D721Med (cell line): Measurements from ENCODE around the gene LPCAT1.

ENCODE experiments used
- DNase-seq: peaks from one replicate; pipeline ENCODE4 v3.0.0; 2011; ENCODE audit warnings: low spot score; ENCODE audit not compliant: insufficient read length
- FAIRE-seq: peaks from 2 replicates; lab custom pipeline; 2011; peaks lifted over from hg19 to GRCh38; lab: Jason Lieb, UNC
- TF ChIP-seq, protein P1 (sequence below): IDR thresholded peaks from 2 replicates; pipeline ENCODE4 v1.5.1; 2012; ENCODE audit warnings: mild to moderate bottlenecking, control low read depth; ENCODE audit not compliant: insufficient read depth; ENCODE audit errors: missing control alignments

The LPCAT1 gene

DNA sequence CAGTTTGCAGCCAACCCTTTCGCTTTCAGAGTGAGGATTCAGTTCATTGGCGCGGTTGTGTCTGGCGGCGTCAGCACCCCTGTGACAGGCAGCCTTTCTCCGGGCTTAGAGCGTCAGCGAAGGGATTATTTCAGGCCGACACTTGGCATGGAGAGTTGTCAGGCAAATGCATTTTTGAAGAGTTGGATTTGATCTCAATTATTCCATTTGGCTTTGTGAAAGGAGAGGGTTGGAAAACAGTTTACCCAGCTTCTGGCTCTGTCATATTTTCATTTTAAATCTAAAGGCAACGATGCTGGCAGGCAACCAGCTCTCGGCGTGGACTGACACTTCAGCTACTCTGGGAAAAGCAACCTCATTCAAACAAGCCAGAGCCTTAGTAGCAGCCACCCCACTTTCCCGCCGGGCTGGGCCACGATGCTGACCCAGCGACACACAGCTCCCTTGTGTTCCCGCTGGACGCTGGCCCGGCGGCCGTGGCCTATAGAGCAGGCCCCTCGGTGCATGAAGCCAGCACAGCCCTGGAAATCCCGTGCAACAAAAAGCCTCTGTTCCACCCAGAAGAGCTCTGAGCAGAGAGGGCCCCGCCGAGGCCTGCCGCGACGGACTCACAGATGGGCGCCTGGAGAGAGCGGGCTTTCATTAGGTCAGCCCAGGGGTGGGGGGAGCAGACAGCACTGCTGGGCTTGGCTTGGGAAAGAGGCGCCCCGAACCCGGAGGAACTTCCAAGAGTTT, 28.9 kb upstream of the LPCAT1 start:
- DNase-seq (no peak), FAIRE-seq (no peak)
- TF ChIP-seq, protein P1, sequence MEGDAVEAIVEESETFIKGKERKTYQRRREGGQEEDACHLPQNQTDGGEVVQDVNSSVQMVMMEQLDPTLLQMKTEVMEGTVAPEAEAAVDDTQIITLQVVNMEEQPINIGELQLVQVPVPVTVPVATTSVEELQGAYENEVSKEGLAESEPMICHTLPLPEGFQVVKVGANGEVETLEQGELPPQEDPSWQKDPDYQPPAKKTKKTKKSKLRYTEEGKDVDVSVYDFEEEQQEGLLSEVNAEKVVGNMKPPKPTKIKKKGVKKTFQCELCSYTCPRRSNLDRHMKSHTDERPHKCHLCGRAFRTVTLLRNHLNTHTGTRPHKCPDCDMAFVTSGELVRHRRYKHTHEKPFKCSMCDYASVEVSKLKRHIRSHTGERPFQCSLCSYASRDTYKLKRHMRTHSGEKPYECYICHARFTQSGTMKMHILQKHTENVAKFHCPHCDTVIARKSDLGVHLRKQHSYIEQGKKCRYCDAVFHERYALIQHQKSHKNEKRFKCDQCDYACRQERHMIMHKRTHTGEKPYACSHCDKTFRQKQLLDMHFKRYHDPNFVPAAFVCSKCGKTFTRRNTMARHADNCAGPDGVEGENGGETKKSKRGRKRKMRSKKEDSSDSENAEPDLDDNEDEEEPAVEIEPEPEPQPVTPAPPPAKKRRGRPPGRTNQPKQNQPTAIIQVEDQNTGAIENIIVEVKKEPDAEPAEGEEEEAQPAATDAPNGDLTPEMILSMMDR: no peak

DNA sequence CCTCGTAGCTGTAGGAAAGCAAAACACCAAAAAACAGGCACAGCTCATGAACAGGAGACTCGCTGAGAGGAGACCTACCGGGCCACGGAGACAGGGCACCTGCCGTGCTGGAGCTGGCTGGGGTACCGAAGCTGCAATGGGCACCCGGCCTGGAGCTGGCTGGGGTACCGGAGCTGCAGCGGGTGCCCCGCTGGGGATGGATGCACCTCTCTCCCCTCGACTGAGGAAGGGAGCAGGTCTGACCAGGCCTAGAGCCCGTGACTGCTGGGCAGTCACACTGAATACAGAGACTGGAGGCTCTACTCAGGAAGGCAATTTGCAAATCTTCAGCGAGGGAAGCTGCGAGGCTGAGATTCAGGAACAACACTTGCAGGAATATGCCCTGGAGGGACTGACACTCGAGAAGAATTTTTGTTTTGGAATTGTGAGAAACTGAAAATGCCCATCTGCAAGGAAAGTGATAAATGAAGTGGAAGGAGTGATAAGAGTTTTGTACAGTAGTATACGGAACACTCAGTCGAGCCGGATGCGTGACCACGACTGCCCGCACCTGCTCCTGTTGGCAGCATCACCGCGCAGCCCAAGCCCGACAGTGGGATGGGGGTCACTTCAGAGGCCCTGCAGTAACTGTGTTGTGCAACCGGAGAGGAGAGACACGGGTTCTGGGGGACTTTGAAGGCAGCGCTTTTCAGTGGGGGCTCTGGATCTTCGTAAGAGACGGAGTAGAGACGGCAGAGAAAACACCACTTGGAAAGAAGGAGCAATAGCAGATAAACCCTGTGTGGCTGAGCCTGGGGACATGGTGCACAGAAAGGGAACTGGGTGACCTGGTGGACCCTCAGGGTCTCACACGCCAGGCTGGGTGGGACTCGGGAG, 27.9 kb upstream of the LPCAT1 start:
- no peak for DNase-seq
- FAIRE-seq: no peak
- TF ChIP-seq, protein P1: no peak

DNA sequence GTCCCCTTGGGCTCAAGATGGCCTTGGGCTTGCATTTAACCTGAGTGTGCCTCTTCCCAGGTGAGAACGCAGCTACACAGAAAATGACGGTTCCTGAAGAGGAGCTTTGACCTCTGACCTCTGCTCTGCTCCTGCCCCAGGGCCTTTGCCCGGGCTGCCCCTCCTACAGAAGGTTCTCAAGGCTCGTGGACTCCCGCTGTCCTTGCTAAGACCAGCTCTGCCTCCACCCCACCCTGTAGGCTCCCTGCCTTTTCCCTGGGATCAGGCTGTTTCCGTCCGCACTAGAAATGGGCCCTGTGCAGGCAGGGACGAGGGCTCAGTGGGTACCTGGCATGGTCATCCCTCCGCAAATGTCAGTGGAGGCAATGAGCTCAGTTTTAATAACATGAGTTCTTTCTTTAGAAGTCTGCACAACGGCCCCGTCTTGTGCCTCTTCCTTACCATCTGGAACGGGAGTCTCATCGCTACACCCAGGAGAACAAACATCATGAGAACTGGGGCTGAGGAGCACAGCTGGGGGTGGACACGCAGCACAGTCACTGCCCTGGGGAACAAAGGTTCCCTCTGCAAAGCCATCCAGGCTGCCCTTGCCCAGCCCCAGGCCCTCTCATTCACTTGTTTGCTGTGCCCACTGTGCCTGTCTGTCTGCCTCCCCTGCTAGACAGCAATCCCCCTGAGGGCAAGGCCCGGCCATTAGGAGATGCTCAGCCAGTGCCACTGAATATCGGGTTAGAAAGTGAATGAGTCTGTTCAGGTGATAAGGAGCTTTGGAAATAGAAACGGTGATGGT, 26.7 kb upstream of the LPCAT1 start:
- TF ChIP-seq, protein P1: no peak
- FAIRE-seq: no peak
- no peak for DNase-seq

DNA sequence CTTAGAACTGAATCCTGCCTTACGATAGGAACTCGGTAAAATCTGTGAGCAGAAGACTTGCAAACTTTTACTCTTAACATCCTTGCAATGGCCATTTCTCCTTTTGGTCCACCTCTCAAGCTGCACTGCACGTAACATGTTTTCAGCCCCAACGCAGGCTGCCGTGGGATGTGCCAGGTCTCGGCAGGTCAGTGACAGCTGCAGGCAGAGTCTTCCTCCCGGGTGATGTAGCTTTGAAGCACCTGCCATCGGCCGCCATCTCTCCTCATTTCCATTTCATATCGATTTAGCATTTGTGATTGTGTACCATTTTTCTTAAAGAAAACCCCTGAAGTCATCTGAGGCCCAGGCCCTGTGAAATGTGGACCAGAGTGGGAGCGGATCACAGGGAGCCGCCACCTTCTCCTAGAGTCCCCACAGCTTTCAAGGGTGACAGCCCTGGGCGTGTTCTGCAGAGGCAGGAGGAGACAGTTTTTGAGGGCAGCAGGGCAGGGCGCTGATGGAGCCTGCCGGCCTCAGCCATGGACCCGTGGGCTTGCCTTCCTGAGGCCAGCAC, 25.8 kb upstream of the LPCAT1 start:
- FAIRE-seq: no peak
- DNase-seq: no peak
- TF ChIP-seq, protein P1: no peak

DNA sequence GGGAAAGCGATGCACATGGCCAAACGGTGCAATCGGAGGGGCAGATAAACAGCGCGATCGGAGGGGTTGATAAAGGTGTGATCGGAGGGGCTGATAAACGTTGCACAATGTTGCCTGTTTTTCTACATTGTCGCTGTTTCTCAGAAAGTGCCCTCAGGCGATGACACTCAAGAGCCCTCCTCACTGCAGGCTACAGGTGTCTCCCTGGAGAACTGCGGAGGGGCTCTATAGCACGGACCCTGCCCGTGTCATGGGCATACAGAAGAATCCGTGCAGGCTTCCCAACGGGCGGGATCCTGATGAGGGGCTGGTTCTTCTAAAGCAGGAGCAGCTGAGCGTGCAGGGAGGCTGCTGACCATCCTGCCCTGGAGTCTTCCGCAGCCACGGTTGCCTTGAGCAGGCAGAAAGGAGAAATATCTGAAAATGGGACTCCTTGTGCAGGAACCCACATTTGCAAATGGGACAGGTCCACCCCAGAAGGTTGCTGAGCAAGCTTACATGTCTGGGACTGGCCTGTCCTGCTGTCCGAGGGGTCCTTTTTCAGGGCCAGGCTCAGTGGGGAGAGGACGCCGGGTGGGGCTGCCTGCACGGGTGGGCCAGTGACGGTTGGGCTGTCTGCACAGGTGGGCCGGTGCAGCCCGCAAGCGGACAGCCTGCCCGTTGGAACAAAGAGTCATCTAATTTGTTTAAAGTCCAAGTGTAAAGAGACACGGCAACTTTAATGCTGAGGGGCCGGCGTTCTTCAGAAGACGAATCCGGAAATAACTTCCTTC, 25.1 kb upstream of the LPCAT1 start:
- FAIRE-seq (no peak), DNase-seq (no peak)
- TF ChIP-seq, protein P1: no peak

DNA sequence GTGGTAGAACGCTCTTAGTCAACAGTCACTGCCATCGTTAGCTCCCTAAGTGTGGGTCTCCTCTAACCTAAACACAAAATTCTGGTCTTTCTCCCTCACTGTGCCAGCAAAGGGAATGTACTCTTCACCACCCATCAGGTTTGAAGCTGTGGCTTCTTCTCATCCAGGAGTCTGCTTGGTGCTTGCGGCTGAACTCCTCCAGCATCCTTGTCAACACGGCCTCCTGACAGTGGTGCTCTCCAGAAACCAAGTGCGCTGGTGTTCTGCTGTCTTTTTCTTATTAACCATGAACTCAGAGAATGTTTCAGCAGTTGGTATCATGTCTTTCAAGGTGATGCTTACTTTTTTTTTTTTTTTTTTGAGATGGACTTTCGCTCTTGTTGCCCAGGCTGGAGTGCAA, 23.9 kb upstream of the LPCAT1 start:
- DNase-seq: no peak
- TF ChIP-seq, protein P1: no peak
- FAIRE-seq: no peak
